GM23248 (cell line): ENCODE data around the gene PMPCA.

Experiments
- EZH2 ChIP-seq: fragments of 200-600 bp; sonication (generic); IDR thresholded peaks from 2 replicates; pipeline ENCODE4 v1.6.1; 2018; ENCODE audit warnings: antibody characterized with exemption, mild to moderate bottlenecking; ENCODE audit not compliant: insufficient read depth, poor library complexity, severe bottlenecking
- EZH2phosphoT487 ChIP-seq: fragments of 200-600 bp; sonication (generic); IDR thresholded peaks from 2 replicates; pipeline ENCODE4 v1.6.1; 2018; ENCODE audit warnings: antibody characterized with exemption, moderate library complexity, mild to moderate bottlenecking, low read depth; ENCODE audit not compliant: insufficient read depth

DNA sequence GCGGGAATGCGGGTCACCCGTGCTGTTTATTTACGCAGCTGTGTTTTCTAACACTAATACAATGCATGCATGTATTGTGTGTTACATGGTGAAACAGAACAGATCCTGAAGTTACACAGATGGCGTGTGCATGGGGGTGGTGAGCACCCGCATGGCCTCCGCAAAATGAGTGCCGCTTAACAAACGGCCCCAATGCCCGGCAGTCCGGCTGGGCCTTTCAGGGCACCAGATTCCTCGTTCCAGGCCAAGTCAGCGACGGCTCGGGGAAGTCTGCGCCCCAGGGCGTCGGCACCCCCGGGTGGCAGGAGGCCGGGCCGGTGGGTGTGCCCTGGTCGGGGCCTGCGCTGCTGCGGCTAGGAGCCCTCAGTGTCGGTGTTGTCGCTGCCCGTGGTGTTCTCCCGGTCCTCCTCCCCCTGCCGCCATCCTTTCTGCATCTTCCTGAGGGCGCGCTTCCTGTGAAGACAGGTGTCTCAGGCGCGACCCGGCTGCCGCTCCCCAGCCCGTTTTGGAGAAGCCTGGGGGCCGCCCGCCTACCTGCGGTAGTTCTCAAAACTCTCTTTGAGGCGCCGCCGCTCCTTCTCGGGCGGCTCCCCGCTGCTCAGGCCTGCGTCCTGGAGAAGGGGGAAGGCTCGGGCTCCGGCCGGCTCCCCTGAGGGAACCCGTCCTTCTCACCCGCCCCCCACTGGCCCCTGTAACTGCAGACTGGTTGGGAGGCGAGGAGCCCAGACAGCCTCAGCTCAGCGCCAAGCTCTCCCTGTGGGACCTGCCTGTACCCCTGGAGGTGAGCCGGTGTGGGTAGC lies 46.3 kb upstream of the PMPCA start:
- TF ChIP-seq EZH2 (no peak), EZH2phosphoT487 (no peak)
